ENCODE measurements around the gene AHSG. TPM values are rescaled to one million over a fixed set of nuclear protein-coding genes. Genes with fewer than 3 reads are reported as not detected.
A peak's percentile ranks its signal among the peaks of the same experiment; 100 is the strongest.

Gene AHSG
- total and polyA plus RNA-seq, 10 of the 15 experiments (the other 5 are each of a cell fraction or from before 2014, with no cell fraction given) = 0.06 to 0.90 (median 0.15) TPM; not detected in 7

DNA sequence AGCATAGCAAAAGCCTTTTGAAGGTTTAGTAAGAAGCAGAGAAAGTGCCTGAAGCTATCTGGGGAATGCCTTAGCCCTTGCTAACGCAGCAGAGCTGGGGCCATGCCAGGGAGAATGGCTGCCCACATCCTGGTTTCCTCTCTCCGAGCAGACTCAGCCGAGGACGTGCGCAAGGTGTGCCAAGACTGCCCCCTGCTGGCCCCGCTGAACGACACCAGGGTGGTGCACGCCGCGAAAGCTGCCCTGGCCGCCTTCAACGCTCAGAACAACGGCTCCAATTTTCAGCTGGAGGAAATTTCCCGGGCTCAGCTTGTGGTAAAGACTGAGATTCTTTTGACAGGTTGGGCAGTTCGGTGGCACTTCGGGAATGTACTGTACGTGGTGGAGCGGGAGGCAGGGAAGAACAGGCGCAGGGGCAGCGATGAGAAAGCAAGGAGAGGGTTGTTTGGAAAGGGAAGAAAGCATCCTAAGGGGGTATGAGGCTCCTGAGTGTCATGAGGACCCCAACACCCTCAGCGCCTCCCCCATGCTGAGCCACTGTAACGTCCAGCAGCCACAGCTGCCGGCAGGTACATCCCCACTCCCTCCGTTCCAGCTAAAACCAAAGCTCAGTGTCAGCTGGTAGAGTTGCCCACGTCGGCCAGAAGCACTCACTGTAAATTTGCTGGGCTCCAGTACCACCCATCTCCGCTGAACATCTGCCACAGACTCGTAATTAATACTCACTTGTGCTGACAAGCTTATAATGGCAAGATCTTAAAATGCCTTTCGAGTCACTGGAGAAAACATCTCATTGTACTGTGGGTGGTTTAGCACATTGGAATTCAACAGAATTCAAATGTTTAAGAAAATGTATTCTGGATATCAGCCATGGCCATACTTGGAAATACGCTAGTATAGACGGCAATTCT lies 4.4 kb downstream of the AHSG start (continued):
- TF ChIP-seq EZH2 (IDR thresholded peaks at IDR 0.05; ENCODE audit: borderline replicate concordance, control insufficient read depth, low read depth, low read length) (no peak), SREBF1 (IDR thresholded peaks at IDR 0.05; ENCODE audit: low read length) (no peak), BMI1 (IDR thresholded peaks at IDR 0.05; ENCODE audit: borderline replicate concordance) (no peak), ZNF24 (IDR thresholded peaks at IDR 0.05) (0 out of 2 replicates have a peak, but pooled peaks have one; percentile 24), BCL11A (IDR thresholded peaks at IDR 0.05; ENCODE audit: low read depth, low read length) (no peak), ETV6 (conservative IDR thresholded peaks at IDR 0.05 in 1 of 2, IDR thresholded peaks at IDR 0.05 in 1 of 2; ENCODE audit: borderline replicate concordance in 1 of 2, low read depth in 1 of 2) (peak in 1 of 2 experiments; percentile 13; a peak in 1 of 4 replicates), LARP7 (IDR thresholded peaks at IDR 0.05) (0 out of 2 replicates have a peak, but pooled peaks have one; percentile 52), MTA2 (IDR thresholded peaks at IDR 0.05; ENCODE audit: low read depth) (no peak), TCF12 (IDR thresholded peaks at IDR 0.05; ENCODE audit: low read depth, low read length) (no peak), ZBTB33 (IDR thresholded peaks at IDR 0.05) (no peak), YY1 (IDR thresholded peaks at IDR 0.05; ENCODE audit: low read depth, low read length) (peak; percentile 89), POU2F2 (IDR thresholded peaks at IDR 0.05; ENCODE audit: borderline replicate concordance, low read depth, low read length) (no peak), RB1 (IDR thresholded peaks at IDR 0.05; ENCODE audit: borderline replicate concordance) (peak; percentile 23; the same call in 1 of the 2 replicates), SPI1 (IDR thresholded peaks at IDR 0.05; ENCODE audit: borderline replicate concordance, insufficient read depth, low read depth, low read length) (no peak; the same call in 1 of the 2 replicates), SREBF2 (IDR thresholded peaks at IDR 0.05; ENCODE audit: low read length) (no peak), POLR2AphosphoS2 (IDR thresholded peaks at IDR 0.05; ENCODE audit: low read depth, low read length) (no peak)
- TF ChIP-seq, protein P1, sequence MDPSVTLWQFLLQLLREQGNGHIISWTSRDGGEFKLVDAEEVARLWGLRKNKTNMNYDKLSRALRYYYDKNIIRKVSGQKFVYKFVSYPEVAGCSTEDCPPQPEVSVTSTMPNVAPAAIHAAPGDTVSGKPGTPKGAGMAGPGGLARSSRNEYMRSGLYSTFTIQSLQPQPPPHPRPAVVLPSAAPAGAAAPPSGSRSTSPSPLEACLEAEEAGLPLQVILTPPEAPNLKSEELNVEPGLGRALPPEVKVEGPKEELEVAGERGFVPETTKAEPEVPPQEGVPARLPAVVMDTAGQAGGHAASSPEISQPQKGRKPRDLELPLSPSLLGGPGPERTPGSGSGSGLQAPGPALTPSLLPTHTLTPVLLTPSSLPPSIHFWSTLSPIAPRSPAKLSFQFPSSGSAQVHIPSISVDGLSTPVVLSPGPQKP (IDR thresholded peaks at IDR 0.05; ENCODE audit: low read depth, low read length) = no peak
- TF ChIP-seq, protein P2, sequence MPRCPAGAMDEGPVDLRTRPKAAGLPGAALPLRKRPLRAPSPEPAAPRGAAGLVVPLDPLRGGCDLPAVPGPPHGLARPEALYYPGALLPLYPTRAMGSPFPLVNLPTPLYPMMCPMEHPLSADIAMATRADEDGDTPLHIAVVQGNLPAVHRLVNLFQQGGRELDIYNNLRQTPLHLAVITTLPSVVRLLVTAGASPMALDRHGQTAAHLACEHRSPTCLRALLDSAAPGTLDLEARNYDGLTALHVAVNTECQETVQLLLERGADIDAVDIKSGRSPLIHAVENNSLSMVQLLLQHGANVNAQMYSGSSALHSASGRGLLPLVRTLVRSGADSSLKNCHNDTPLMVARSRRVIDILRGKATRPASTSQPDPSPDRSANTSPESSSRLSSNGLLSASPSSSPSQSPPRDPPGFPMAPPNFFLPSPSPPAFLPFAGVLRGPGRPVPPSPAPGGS (IDR thresholded peaks at IDR 0.05; ENCODE audit: borderline replicate concordance, insufficient read depth, low read depth, low read length, poor library complexity, severe bottlenecking) = no peak
- TF ChIP-seq, protein P3, sequence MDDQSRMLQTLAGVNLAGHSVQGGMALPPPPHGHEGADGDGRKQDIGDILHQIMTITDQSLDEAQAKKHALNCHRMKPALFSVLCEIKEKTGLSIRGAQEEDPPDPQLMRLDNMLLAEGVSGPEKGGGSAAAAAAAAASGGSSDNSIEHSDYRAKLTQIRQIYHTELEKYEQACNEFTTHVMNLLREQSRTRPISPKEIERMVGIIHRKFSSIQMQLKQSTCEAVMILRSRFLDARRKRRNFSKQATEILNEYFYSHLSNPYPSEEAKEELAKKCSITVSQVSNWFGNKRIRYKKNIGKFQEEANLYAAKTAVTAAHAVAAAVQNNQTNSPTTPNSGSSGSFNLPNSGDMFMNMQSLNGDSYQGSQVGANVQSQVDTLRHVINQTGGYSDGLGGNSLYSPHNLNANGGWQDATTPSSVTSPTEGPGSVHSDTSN (IDR thresholded peaks at IDR 0.05; ENCODE audit: insufficient replicate concordance, low read depth, low read length) = no peak
- TF ChIP-seq, protein P4, sequence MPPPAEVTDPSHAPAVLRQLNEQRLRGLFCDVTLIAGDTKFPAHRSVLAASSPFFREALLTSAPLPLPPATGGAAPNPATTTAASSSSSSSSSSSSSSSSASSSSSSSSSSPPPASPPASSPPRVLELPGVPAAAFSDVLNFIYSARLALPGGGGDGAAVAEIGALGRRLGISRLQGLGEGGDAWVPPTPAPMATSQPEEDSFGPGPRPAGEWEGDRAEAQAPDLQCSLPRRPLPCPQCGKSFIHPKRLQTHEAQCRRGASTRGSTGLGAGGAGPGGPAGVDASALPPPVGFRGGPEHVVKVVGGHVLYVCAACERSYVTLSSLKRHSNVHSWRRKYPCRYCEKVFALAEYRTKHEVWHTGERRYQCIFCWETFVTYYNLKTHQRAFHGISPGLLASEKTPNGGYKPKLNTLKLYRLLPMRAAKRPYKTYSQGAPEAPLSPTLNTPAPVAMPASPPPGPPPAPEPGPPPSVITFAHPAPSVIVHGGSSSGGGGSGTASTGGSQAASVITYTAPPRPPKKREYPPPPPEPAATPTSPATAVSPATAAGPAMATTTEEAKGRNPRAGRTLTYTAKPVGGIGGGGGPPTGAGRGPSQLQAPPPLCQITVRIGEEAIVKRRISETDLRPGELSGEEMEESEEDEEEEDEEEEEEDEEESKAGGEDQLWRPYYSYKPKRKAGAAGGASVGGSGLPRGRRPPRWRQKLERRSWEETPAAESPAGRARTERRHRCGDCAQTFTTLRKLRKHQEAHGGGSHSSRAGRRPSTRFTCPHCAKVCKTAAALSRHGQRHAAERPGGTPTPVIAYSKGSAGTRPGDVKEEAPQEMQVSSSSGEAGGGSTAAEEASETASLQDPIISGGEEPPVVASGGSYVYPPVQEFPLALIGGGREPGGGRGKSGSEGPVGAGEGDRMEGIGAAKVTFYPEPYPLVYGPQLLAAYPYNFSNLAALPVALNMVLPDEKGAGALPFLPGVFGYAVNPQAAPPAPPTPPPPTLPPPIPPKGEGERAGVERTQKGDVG (CRISPR knock-in tag; IDR thresholded peaks at IDR 0.05) = no peak
